Activated CD8-positive, alpha-beta T cell treated with anti-CD3 and anti-CD28 coated beads for 36 hours (primary cell): Measurements from ENCODE around the gene USP34. TPM values are rescaled to one million over a fixed set of nuclear protein-coding genes. Genes with fewer than 3 reads are reported as not detected.

Experiments
- ATAC-seq: fragments of 200-7000 bp; cut with Tn5 transposase; one replicate; pipeline ENCODE4 v1.10.0; 2021; ENCODE audit warnings: mild to moderate bottlenecking, moderate library complexity
- CTCF ChIA-PET: fragments of 350-600 bp; sonication (Branson Sonifier 250); formaldehyde crosslinking; loops from one replicate; lab custom pipeline; 2021; ENCODE audit warnings: antibody characterized with exemption; lab: Charles Lee
- POLR2A ChIA-PET: fragments of 350-600 bp; sonication (Branson Sonifier 250); formaldehyde crosslinking; loops from one replicate; lab custom pipeline; 2021; ENCODE audit warnings: antibody characterized with exemption; lab: Charles Lee
- DNase-seq: peaks from one replicate; pipeline ENCODE4 v3.0.0-alpha.2; 2020
- H3K27ac Mint-ChIP-seq: one replicate; pipeline ENCODE4 v1.8.0; 2021; ENCODE audit warnings: mild to moderate bottlenecking, mixed read lengths
- H3K27me3 Mint-ChIP-seq: one replicate; pipeline ENCODE4 v1.8.0; 2021; ENCODE audit warnings: mixed read lengths
- H3K36me3 Mint-ChIP-seq: one replicate; pipeline ENCODE4 v1.8.0; 2021; ENCODE audit warnings: low read depth, mixed read lengths
- H3K4me1 Mint-ChIP-seq: one replicate; pipeline ENCODE4 v1.8.0; 2021; ENCODE audit warnings: low read depth, mixed read lengths
- H3K4me3 Mint-ChIP-seq: one replicate; pipeline ENCODE4 v1.8.0; 2021; ENCODE audit warnings: mild to moderate bottlenecking, moderate library complexity, mixed read lengths
- H3K9me3 Mint-ChIP-seq: one replicate; pipeline ENCODE4 v1.8.0; 2021; ENCODE audit warnings: mixed read lengths
- CTCF ChIP-seq: fragments of 200-600 bp; IDR thresholded peaks from one replicate; pipeline ENCODE4 v1.8.0; 2022; ENCODE audit warnings: antibody characterized with exemption, mild to moderate bottlenecking
- intact Hi-C: fragments of 100-400 bp; cut with micrococcal nuclease; formaldehyde crosslinking; loops from one replicate; pipeline ENCODE4 v1.10.0; 2022
- total RNA-seq, 2 experiments: library from RNA; stranded (reverse); gene quantifications; one replicate each; pipeline ENCODE4 v1.2.3, GENCODE V29; 2021

USP34 gene
- total RNA-seq, 2 experiments from 2014 or later: 69.0 to 71.3 TPM

GRCh38 chr2:61436092-61436491 lies 34.8 kb downstream of the USP34 start:
- Mint-ChIP-seq H3K4me3 (no peak overlapping the region), H3K36me3 (peaks cover 31% of the 10 kb centered on the region), H3K4me1 (peaks cover 51% of the 10 kb centered on the region)

GRCh38 chr2:61435291-61435690 lies 35.6 kb downstream of the USP34 start:
- Mint-ChIP-seq H3K4me3 (no peak overlapping the region), H3K27ac (no peak overlapping the region), H3K27me3 (no peaks in the 10 kb centered on the region), H3K36me3 (peaks cover 31% of the 10 kb centered on the region), H3K9me3 (peaks cover 14% of the 10 kb centered on the region), H3K4me1 (peaks cover 56% of the 10 kb centered on the region)
- DNase-seq (no peak), ATAC-seq (no peak)
- intact Hi-C loops: no loop called here
- CTCF ChIA-PET: interaction anchor here (1.2 kb wide), 1 partner anchor 9 kb away, joined by 9 read pairs; no protein-coding TSS in a partner anchor
- no peak for TF ChIP-seq CTCF
- POLR2A ChIA-PET: no interaction called here

More at GRCh38 chr2:61436092-61436491, 34.8 kb downstream of the USP34 start:
- no peak for DNase-seq
- ATAC-seq: no peak
- POLR2A ChIA-PET: interaction anchor here (2.2 kb wide), 1 partner anchor 10 kb away, joined by 5 read pairs; no protein-coding TSS in a partner anchor
- peak overlapping the region; percentile 1 for H3K27ac Mint-ChIP-seq
- H3K9me3 Mint-ChIP-seq: peaks cover 14% of the 10 kb centered on the region
- intact Hi-C loops: no loop called here
- no peak for TF ChIP-seq CTCF
- no peaks in the 10 kb centered on the region for H3K27me3 Mint-ChIP-seq
- CTCF ChIA-PET: interaction anchor here (1.6 kb wide), 1 partner anchor 10 kb away, joined by 10 read pairs; no protein-coding TSS in a partner anchor

- ChIA-PET POLR2A (no interaction called here), CTCF (interaction anchor here (0.7 kb wide), 1 partner anchor 356 kb away, joined by 3 read pairs; no protein-coding TSS in a partner anchor)
- no peak for DNase-seq
- peaks cover 14% of the 10 kb centered on the region for H3K9me3 Mint-ChIP-seq
- peaks cover 54% of the 10 kb centered on the region for H3K4me1 Mint-ChIP-seq
- peak overlapping the region; percentile 26 for H3K27ac Mint-ChIP-seq
- no peaks in the 10 kb centered on the region for H3K27me3 Mint-ChIP-seq
- intact Hi-C loops: no loop called here
- ATAC-seq: peak; percentile 30
- no peak overlapping the region for H3K4me3 Mint-ChIP-seq
- no peak for TF ChIP-seq CTCF
- H3K36me3 Mint-ChIP-seq: peaks cover 27% of the 10 kb centered on the region
These were observed 36.6 kb downstream of the USP34 start for GRCh38 chr2:61434314-61434713.

GRCh38 chr2:61433606-61434005 lies 37.3 kb downstream of the USP34 start:
- Mint-ChIP-seq H3K4me1 (peaks cover 50% of the 10 kb centered on the region), H3K36me3 (peaks cover 21% of the 10 kb centered on the region), H3K9me3 (peaks cover 14% of the 10 kb centered on the region), H3K27me3 (no peaks in the 10 kb centered on the region), H3K27ac (peak overlapping the region; percentile 26), H3K4me3 (no peak overlapping the region)
- ChIA-PET POLR2A (interaction anchor here (0.9 kb wide), 1 partner anchor 27 kb away, joined by 4 read pairs; no protein-coding TSS in a partner anchor), CTCF (interaction anchor here (0.7 kb wide), 1 partner anchor 357 kb away, joined by 3 read pairs; no protein-coding TSS in a partner anchor)
- TF ChIP-seq CTCF: no peak
- DNase-seq: no peak
- intact Hi-C loops: no loop called here
- ATAC-seq: no peak

GRCh38 chr2:61432990-61433389 lies 37.9 kb downstream of the USP34 start:
- DNase-seq (no peak), ATAC-seq (no peak)
- no peaks in the 10 kb centered on the region for H3K27me3 Mint-ChIP-seq
- H3K9me3 Mint-ChIP-seq: peaks cover 14% of the 10 kb centered on the region
- peaks cover 18% of the 10 kb centered on the region for H3K36me3 Mint-ChIP-seq
- H3K4me3 Mint-ChIP-seq: no peak overlapping the region
- no peak for TF ChIP-seq CTCF
- intact Hi-C loops: no loop called here
- ChIA-PET POLR2A (interaction anchor here (0.8 to 1.4 kb wide), 3 partner anchors 9 to 188 kb away, joined by 3 to 4 read pairs (median 4); no protein-coding TSS in a partner anchor), CTCF (interaction anchor here (0.9 kb wide), 1 partner anchor 12 kb away, joined by 3 read pairs; no protein-coding TSS in a partner anchor)
- peaks cover 50% of the 10 kb centered on the region for H3K4me1 Mint-ChIP-seq
- H3K27ac Mint-ChIP-seq: peak overlapping the region; percentile 50
